ENCODE data around the gene B3GAT2.

DNA sequence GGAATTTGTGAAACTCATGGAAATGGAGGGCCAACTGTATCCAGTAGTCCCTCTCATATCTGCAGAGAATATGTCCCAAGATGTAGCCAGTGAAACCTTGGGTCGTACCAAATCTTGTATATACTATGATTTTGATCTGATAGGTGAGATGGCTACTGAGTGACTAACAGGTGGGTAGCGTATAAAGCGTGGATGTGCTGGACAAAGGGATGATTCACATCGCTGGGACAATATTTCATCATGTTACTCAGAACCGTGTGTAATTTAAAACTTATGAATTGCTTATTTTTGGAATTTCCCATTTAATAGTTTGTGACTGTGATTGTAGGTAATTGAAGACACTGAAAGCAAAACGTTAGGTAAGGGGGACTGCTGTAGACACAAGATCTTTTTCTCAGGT is 145.1 kb downstream of the B3GAT2 start:
- TF ChIP-seq ZNF274 (IDR thresholded peaks at IDR 0.05; ENCODE audit: low read depth, low read length) (no peak), EZH2 (IDR thresholded peaks at IDR 0.05) (no peak), FOSL1 (IDR thresholded peaks at IDR 0.05; ENCODE audit: low read depth) (no peak), RAD21 (IDR thresholded peaks at IDR 0.05; ENCODE audit: low read depth) (no peak), POLR2A (IDR thresholded peaks at IDR 0.05; ENCODE audit: borderline replicate concordance, extremely low read depth, insufficient read depth, insufficient read length) (no peak), EZH2phosphoT487 (IDR thresholded peaks at IDR 0.05; ENCODE audit: borderline replicate concordance) (no peak), ELF1 (IDR thresholded peaks at IDR 0.05; ENCODE audit: borderline replicate concordance, low read depth) (no peak), POLR2AphosphoS5 (IDR thresholded peaks at IDR 0.05; ENCODE audit: low read depth, low read length) (no peak), TCF7L2 (IDR thresholded peaks at IDR 0.05; ENCODE audit: borderline replicate concordance, extremely low read depth, insufficient read depth, insufficient read length) (no peak), CEBPB (IDR thresholded peaks at IDR 0.05; ENCODE audit: low read depth) (no peak), SRF (IDR thresholded peaks at IDR 0.05; ENCODE audit: low read depth) (no peak)
- TF ChIP-seq, protein P1, sequence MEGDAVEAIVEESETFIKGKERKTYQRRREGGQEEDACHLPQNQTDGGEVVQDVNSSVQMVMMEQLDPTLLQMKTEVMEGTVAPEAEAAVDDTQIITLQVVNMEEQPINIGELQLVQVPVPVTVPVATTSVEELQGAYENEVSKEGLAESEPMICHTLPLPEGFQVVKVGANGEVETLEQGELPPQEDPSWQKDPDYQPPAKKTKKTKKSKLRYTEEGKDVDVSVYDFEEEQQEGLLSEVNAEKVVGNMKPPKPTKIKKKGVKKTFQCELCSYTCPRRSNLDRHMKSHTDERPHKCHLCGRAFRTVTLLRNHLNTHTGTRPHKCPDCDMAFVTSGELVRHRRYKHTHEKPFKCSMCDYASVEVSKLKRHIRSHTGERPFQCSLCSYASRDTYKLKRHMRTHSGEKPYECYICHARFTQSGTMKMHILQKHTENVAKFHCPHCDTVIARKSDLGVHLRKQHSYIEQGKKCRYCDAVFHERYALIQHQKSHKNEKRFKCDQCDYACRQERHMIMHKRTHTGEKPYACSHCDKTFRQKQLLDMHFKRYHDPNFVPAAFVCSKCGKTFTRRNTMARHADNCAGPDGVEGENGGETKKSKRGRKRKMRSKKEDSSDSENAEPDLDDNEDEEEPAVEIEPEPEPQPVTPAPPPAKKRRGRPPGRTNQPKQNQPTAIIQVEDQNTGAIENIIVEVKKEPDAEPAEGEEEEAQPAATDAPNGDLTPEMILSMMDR (IDR thresholded peaks at IDR 0.05 in 2 of 3, conservative IDR thresholded peaks at IDR 0.05 in 1 of 3; ENCODE audit: borderline replicate concordance in 1 of 3, insufficient read depth in 1 of 3, low read depth in 2 of 3, low read length in 2 of 3), result no peak
- TF ChIP-seq, protein P2, sequence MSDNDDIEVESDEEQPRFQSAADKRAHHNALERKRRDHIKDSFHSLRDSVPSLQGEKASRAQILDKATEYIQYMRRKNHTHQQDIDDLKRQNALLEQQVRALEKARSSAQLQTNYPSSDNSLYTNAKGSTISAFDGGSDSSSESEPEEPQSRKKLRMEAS (IDR thresholded peaks at IDR 0.05), result no peak
- TF ChIP-seq, protein P3, sequence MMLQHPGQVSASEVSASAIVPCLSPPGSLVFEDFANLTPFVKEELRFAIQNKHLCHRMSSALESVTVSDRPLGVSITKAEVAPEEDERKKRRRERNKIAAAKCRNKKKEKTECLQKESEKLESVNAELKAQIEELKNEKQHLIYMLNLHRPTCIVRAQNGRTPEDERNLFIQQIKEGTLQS (IDR thresholded peaks at IDR 0.05), result no peak
